Stimulated activated CD4-positive, alpha-beta T cell treated with anti-CD3 and anti-CD28 coated beads, Interleukin-4, amount 100 ng/mL, for 1 hour (primary cell): Measurements from ENCODE around the gene TNIP2.
"Not testable (repeated sequence)": the region's sequence is repeated elsewhere in the genome, so short reads cannot be mapped to it uniquely, and the experiment has no call there.

Experiments
- DNase-seq: peaks from one replicate; pipeline ENCODE4 v3.0.0-alpha.2; 2020

The TNIP2 gene

DNA sequence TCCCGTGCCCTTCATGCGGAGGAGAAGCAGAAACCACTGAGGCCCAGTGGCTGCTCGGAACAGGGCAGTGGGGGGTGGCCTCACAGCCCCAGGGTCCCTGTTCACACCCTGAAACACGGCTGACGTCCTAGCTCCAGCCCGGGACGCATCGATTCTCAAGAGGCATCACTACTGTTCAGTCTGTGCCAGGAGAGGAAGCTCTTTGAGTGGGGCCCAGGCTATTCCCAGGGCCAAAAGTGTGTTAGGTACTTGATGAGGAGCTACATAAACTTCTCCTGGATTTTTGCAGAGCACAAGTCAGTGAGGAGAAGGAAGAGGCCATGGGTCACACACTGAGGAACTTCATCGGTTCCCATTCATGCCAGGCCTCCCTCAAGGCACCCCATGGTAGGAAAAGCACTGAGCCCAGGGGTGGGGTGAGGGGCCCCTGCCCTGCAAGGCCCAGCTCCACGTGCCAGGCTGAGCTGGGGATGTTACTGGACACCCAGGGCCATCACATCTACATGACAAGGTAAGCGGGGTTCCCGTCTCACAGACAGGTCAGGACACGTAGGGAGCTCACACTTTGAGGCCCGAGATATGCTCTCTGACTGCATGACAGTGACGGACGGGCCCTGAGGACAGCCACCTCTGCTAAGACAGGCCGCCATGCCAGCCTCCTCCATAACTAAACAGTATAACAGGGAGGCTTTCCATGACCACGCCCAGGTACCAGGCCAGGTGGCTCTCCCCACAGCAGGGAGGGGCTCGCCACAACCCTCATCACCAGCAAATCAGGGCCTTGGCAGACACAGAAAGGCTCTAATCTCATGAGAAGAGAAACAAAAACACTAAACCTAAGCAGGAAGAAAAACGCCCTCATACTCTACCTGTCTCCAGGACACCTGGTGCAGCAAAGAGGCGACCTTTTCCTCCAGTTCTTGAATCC lies 12.4 kb downstream of the TNIP2 start:
- no peak for DNase-seq

DNA sequence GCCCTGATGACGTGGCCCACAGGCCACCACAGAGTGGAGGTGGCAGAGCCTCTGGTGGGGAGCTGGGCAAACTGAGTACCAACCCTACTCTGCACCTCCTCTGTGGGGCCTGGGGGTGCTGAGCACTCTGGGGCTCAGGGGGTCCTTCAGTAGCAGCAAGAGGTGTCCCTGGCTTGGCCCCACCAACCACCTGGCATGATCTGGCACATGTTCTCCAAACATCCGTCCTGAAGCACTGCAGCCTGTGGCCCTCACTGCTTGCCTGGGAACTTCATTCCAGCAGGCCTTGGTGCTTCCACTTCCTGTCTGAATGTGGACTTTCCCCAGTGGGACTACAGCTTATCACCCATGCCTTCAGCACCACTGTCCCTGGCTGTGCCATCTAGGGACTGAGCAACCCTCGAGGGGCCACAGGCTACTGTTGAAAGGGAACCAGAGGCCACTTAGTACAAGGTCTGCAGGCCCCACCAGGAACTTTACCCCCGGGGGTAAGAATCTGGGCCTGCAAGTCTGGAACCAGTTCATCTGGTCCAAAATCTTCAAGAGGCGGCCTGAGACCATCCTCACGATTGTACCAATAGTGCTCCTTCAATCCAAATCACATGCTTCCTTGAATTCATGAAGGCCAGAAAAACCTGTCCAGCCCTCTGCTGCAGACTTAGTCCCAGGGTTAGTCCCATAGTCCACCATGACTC lies 13.2 kb downstream of the TNIP2 start:
- no peak for DNase-seq

GRCh38 chr4:2742081-2742822 lies 13.9 kb downstream of the TNIP2 start:
- no peak for DNase-seq

DNA sequence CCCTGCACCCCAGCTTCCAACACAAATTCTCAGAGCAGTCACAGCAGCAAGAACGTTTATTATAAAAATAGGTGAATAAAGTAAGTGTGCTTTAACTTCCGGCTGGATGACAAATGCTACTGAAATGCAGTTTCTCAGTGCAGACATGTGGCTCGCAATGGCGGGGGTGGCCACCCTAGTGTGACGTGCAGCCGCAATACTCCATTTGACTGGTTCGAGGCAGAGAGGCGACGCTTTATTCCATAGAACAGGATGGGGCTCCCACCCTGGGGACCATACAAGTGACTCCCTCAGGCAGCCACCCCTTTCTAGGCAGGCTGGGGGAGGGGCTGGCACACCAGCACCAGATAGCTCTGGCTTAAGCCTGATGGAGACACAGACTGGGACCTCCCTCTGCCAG lies 14.5 kb downstream of the TNIP2 start:
- DNase-seq, result no peak

GRCh38 chr4:2738296-2738695 lies 17.8 kb downstream of the TNIP2 start:
- DNase-seq, result not testable (repeated sequence)

DNA sequence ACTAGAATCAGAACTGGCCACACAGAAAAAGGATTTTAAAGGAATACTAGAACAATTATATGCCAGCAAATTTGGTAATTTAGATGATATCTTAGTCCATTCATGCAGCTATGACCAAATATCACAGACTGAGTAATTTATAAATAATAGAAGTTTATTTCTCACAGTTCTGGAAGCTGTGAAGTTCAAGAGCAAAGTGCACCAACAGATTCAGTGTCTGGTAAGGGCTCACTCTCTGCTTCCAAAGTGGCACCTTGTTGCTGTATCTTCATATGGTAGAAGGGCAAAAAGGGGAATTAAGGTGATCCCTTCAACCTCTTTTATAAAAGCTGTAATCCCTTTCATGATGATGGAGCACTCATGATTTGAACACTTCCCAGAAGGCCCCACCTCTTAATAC lies 20.3 kb downstream of the TNIP2 start:
- no peak for DNase-seq

DNA sequence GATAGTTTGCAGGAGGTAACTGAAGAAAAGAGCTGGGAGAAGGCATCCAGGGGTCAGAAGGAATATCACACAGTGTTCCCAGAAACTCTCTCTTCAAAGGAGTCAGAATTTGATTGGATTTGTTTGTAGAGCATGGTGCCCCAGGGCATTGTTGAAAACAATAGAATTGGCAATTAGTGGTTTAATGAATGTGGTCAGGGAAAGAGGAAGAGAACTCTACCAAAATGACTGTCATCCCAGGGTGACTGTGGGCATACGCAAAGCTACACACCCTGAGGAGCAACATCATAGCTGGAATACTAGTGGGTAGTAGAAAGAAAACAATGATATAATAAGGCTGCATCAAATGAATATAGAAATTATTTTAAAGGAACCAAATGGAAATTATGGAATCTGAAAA lies 21.5 kb downstream of the TNIP2 start:
- DNase-seq, result no peak

- DNase-seq, result no peak
Measured at GRCh38 chr4:2733844-2734574, 22.1 kb downstream of the TNIP2 start.

DNA sequence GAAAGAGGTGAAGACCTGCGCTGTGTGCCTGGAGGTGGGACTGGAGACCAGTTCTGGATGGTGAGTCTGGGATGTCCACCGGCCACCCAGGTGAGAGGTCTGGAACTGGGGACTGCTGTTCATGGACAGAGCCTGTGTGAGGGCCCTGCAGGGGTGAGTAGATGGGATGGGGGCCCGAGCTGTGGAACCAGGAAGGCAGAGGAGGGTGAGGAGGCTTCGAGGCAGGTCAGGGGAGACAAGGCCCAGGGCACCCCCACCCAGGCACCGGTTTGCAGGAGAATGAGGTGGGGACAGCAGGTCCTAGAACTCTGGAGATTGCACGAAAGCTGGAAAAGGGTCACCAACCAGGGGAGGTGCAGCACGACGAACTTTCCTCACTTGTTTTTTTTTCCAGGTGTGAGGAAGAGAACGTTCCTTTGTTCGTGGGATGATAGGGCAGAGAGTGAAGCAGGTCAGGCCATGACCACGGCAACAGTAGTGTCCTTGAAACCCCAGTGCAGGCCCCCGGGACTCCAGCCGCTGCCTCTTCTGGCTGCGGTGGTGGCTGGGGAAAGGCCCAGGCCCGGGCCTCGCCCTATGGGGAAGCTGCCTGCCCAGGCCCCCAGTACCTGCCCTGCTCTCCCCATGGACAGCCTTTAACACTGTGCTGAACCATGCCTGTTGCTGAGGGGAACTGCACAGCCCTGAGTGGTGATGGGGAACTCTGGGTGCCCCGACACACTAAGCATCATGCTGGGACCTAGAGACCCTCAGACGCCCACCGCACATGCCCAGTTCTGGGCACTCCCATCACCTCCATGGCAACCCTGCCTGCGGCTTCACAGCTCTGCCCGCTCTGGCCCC lies 22.9 kb downstream of the TNIP2 start:
- DNase-seq, result no peak

DNA sequence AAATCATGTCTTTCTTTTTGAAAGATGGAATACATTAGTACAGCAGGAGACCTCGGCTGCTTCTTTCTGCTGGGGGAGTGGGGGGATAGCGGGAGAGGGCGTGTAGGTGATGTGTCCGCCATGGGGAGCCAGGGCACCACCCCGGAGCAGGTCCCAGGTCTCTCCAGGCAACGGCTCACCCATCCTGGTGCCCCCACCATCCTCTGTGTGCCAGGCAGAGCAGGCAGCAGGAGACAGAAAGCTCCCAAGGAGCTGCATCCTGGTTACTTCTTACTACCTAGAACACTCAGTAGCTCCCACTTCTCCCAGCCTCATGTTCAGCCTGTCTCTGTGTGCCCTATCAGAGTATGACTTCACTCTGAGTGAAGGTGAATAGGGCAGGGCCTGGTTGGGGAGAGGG lies 23.6 kb downstream of the TNIP2 start:
- DNase-seq, result no peak

GRCh38 chr4:2731907-2732317 lies 24.2 kb downstream of the TNIP2 start:
- no peak for DNase-seq

GRCh38 chr4:2729533-2729875 lies 26.6 kb downstream of the TNIP2 start:
- DNase-seq, result no peak

- no peak for DNase-seq
Measured at GRCh38 chr4:2728806-2729532, 27.2 kb downstream of the TNIP2 start.

DNA sequence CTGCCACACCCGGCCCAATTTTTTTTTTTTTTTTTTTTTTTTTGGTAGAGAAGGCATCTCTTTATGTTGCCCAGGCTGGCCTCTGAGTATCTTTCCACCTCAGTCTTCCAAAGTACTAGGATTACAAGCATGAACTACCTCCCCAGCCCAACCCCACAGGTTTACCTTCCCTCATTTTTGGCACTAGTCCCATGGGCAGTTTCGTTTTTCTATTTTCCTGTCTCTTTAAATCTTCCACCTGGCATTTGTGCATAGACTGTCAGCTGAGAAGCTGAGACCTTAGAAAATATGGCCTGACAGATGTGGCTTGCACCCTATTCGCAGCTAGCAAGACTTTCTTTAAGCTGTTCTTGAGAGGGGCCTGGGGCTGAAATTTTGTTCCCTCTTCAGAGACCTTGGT lies 27.9 kb downstream of the TNIP2 start:
- DNase-seq, result no peak

DNA sequence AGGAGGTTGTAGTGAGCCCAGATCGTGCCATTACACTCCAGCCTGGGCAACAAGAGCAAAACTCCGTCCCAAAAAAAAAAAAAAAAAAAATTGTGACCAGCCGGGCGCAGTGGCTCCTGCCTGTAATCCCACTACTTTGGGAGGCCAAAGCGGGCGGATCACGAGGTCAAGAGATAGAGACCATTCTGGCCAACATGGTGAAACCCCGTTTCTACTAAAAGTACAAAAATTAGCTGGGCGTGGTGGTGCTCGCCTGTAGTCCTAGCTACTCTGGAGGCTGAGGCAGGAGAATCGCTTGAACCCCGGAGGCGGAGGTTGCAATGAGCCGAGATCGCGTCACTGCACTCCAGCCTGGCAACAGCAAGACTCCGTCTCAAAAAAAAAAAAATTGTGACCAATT lies 29.3 kb downstream of the TNIP2 start:
- DNase-seq, result not testable (repeated sequence)

DNA sequence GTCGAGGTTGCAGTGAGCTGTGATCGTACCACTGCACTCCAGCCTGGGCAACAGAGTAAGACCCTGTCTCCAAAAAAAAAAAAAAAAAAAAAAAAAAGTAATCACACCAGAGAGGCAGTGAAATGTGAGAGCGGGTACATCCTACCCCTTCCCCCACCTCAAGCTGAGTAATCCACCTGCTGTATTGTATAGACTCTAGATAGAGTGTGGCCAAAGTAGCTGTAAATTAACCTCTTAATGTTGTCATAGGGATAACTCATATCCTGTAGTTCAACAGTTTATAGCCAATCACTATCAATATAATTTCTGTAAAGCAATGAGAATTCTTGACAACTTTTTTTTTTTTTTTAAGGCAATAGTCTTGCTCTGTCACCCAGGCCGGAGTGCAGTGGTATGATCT lies 30.8 kb downstream of the TNIP2 start:
- DNase-seq, result no peak

DNA sequence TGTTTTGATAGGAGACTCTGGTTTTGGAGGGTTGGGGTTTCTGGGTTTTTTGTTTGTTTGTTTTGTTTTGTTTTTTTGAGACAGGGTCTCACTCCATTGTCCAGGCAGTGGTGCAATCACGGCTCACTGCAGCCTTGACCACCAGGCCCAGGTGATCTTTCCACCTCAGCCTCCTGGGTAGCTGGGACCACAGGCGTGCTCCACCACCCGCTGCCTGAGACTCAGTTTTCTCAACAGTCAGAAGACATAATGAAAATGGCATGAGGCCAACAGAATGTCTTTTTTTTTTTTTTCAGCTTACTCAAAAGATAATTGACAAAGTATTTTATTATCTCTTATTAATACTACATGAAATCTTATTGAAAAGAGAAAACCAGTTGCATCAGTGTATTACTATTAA lies 32.4 kb downstream of the TNIP2 start:
- DNase-seq, result no peak

- DNase-seq, result no peak
Measured at GRCh38 chr4:2722033-2722432, 34.1 kb downstream of the TNIP2 start.

DNA sequence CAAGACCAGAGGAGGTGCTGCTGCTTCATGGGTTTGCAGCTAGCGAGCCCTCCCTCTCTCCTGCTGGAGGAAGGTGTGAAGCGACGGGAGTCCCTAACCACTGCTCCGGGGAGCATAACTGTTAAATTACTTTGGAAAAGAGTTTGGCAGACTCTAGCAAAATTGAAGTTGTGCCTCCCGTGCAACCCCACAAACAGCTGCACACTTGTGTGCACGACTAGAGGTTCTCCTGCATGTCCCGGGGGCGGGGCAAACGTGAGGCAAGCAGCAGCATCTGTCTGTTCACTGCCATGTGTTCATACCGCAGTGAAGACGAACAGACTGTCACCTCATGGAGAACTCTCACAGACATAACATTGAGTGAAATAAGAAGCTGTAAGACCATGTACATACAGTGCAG lies 34.5 kb downstream of the TNIP2 start:
- DNase-seq, result no peak

- DNase-seq, result no peak
Measured at GRCh38 chr4:2716236-2716635, 39.9 kb downstream of the TNIP2 start.

DNA sequence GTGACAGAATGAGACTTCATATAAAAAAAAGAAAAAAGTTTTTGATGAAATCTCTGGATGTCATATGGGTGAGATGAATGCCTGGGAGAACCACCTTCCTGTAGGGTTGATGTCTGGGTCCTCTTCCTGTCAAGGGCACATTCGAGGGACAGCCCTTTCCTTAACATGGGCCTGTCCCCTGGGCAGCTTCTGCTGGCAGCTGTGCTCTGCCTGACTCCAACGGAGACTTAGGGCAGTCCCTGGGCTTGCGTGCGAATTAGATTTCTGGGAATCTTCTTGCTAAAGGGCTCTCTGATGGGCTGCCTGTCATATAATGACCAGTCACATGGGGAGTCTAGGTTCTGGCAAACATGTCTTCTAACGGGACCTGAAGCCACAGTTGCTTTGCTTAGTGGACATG lies 40.7 kb downstream of the TNIP2 start:
- DNase-seq, result no peak
